HepG2 (cell line): ENCODE measurements around the gene CD58.

Experiments
- CHD2 ChIP-seq: IDR thresholded peaks from 2 replicates; pipeline ENCODE4 v1.6.1; 2011; ENCODE audit warnings: low read depth, low read length, improper control_type of control experiment
- EZH2 ChIP-seq: conservative IDR thresholded peaks from 2 replicates; pipeline ENCODE4 v1.6.1; 2012; ENCODE audit warnings: mild to moderate bottlenecking, low read depth, low read length, moderate library complexity
- KAT7 ChIP-seq: IDR thresholded peaks from 2 replicates; pipeline ENCODE4 v1.6.1; 2018; ENCODE audit warnings: borderline replicate concordance, missing compliant biosample characterization
- KDM1A ChIP-seq: IDR thresholded peaks from 2 replicates; pipeline ENCODE4 v1.6.1; 2016; ENCODE audit warnings: missing compliant biosample characterization
- TBP ChIP-seq: sonication (generic); formaldehyde crosslinking; IDR thresholded peaks from 2 replicates; pipeline ENCODE4 v1.5.0; 2020; ENCODE audit warnings: missing genetic modification reagents
- TCF7L2 ChIP-seq: IDR thresholded peaks from 2 replicates; pipeline ENCODE4 v1.6.1; 2011; ENCODE audit warnings: mild to moderate bottlenecking, low read depth, low read length, moderate library complexity
- ZNF124 ChIP-seq: sonication (generic); formaldehyde crosslinking; IDR thresholded peaks from 2 replicates; pipeline ENCODE4 v1.4.0; 2020; ENCODE audit warnings: missing genetic modification reagents
- ZNF737 ChIP-seq: sonication (generic); formaldehyde crosslinking; IDR thresholded peaks from 2 replicates; pipeline ENCODE4 v1.5.0; 2020; ENCODE audit warnings: missing genetic modification reagents, mild to moderate bottlenecking, borderline replicate concordance
- ZNF75D ChIP-seq: sonication (generic); formaldehyde crosslinking; IDR thresholded peaks from 2 replicates; pipeline ENCODE4 v1.8.1; 2023; ENCODE audit warnings: missing genetic modification reagents, mild to moderate bottlenecking, borderline replicate concordance
- TF ChIP-seq, protein P1 (sequence below): sonication (generic); formaldehyde crosslinking; IDR thresholded peaks from 2 replicates; pipeline ENCODE4 v1.5.0; 2020; ENCODE audit warnings: mild to moderate bottlenecking, missing genetic modification reagents, moderate library complexity
- TF ChIP-seq, protein P2 (sequence below): sonication (generic); formaldehyde crosslinking; IDR thresholded peaks from 2 replicates; pipeline ENCODE4 v1.4.0; 2020; ENCODE audit warnings: missing genetic modification reagents, mild to moderate bottlenecking, borderline replicate concordance

DNA sequence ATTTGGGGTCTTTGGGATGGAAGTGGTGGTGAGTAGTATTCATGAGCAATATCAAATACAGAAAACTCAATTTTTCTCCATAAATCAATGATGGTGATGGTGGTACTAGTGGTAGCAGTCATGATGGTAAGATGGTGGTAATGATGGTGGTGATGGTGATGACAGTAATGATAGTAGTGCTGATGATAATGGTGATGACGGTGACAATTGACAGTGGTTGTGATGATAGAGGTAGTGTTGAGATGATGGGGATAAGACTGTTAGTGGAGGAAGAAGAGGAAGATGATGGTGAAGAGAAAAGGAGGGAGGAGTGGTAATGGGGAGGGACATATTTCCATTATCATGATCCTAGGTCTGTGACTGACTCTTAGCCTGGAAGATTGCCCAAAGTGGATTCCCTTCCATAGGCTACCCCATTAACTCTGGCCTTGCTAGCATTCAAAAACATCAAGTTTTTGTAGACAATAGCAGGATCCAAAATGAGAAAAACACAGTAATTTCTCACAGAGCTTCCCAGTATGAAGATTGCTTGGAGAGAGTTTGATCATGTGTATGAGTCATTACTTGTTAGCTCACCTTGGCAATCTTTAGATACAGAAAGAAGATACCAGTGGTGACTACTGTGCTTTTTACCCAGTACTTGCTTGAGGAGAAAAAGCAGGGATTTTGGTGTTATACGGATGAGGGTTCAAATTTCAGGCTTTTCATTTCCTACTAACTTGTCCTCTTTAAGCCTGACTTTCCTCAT lies 103.8 kb downstream of the CD58 start:
- TF ChIP-seq KDM1A (CRISPR knock-in tag) (no peak), KAT7 (CRISPR knock-in tag) (no peak), TCF7L2 (no peak), TBP (no peak), EZH2 (no peak), CHD2 (no peak), ZNF75D (CRISPR knock-in tag) (no peak), ZNF124 (CRISPR knock-in tag) (no peak), ZNF737 (CRISPR knock-in tag) (no peak)
- TF ChIP-seq, protein P1, sequence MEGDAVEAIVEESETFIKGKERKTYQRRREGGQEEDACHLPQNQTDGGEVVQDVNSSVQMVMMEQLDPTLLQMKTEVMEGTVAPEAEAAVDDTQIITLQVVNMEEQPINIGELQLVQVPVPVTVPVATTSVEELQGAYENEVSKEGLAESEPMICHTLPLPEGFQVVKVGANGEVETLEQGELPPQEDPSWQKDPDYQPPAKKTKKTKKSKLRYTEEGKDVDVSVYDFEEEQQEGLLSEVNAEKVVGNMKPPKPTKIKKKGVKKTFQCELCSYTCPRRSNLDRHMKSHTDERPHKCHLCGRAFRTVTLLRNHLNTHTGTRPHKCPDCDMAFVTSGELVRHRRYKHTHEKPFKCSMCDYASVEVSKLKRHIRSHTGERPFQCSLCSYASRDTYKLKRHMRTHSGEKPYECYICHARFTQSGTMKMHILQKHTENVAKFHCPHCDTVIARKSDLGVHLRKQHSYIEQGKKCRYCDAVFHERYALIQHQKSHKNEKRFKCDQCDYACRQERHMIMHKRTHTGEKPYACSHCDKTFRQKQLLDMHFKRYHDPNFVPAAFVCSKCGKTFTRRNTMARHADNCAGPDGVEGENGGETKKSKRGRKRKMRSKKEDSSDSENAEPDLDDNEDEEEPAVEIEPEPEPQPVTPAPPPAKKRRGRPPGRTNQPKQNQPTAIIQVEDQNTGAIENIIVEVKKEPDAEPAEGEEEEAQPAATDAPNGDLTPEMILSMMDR (CRISPR knock-in tag): no peak
- TF ChIP-seq, protein P2, sequence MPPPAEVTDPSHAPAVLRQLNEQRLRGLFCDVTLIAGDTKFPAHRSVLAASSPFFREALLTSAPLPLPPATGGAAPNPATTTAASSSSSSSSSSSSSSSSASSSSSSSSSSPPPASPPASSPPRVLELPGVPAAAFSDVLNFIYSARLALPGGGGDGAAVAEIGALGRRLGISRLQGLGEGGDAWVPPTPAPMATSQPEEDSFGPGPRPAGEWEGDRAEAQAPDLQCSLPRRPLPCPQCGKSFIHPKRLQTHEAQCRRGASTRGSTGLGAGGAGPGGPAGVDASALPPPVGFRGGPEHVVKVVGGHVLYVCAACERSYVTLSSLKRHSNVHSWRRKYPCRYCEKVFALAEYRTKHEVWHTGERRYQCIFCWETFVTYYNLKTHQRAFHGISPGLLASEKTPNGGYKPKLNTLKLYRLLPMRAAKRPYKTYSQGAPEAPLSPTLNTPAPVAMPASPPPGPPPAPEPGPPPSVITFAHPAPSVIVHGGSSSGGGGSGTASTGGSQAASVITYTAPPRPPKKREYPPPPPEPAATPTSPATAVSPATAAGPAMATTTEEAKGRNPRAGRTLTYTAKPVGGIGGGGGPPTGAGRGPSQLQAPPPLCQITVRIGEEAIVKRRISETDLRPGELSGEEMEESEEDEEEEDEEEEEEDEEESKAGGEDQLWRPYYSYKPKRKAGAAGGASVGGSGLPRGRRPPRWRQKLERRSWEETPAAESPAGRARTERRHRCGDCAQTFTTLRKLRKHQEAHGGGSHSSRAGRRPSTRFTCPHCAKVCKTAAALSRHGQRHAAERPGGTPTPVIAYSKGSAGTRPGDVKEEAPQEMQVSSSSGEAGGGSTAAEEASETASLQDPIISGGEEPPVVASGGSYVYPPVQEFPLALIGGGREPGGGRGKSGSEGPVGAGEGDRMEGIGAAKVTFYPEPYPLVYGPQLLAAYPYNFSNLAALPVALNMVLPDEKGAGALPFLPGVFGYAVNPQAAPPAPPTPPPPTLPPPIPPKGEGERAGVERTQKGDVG: no peak
